ENCODE results near the gene CSNK1D. TPM values are rescaled to one million over a fixed set of nuclear protein-coding genes. Genes with fewer than 3 reads are reported as not detected.

Gene CSNK1D
- total and polyA plus RNA-seq, 9 donors = 46.0 to 160 (median 121) TPM

DNA sequence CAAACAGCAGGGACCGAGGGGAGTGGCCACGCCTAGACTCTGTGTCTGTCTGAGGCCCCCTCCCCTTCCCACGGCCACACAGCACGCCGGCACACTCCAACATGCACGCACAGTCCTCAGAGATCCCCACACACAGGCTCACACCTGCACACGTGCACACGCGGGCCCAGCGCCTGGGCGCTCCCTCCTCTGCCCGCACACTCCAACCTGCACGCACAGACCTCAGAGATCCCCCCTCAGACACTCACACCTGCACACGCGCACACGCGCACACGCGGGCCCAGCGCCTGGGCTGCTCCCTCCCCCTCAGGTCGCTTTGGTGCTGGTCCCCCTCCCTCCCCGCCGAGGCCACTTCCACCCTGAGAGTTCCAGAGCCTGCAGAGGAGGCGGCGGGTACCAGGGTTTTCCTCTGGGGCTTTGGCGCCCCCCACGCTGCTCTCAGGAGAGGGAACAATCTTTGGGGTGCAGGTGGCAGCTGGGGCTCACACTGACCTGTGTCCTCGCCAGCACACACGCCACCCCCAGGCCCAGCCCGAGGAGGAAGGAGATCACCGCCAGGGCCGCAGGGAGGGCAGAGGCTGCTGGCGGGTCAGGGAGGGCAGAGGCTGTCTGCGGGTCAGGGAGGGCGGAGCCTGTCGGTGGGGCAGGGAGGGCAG is 42.3 kb upstream of the CSNK1D start:
- Histone ChIP-seq H3K36me3 (no peaks in the 10 kb centered on the region), H3K9me3 (no peaks in the 10 kb centered on the region), H3K4me1 (ENCODE audit: insufficient read depth) (peaks cover 1% of the 10 kb centered on the region), H3K27ac (no peak overlapping the region), H3K27me3 (no peaks in the 10 kb centered on the region), H3K4me3 (no peak overlapping the region)
- WGBS, 3 donors = 9 to 11% (median 10%) methylated on average over 34 to 36 of the region's 36 CpGs
- intact Hi-C loops (cut with DNase I) = no loop called here
- DNase-seq = no peak
- TF ChIP-seq, protein P1, sequence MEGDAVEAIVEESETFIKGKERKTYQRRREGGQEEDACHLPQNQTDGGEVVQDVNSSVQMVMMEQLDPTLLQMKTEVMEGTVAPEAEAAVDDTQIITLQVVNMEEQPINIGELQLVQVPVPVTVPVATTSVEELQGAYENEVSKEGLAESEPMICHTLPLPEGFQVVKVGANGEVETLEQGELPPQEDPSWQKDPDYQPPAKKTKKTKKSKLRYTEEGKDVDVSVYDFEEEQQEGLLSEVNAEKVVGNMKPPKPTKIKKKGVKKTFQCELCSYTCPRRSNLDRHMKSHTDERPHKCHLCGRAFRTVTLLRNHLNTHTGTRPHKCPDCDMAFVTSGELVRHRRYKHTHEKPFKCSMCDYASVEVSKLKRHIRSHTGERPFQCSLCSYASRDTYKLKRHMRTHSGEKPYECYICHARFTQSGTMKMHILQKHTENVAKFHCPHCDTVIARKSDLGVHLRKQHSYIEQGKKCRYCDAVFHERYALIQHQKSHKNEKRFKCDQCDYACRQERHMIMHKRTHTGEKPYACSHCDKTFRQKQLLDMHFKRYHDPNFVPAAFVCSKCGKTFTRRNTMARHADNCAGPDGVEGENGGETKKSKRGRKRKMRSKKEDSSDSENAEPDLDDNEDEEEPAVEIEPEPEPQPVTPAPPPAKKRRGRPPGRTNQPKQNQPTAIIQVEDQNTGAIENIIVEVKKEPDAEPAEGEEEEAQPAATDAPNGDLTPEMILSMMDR (IDR thresholded peaks at IDR 0.05) = no peak
- TF ChIP-seq EP300 (IDR thresholded peaks at IDR 0.05) (no peak), POLR2A (IDR thresholded peaks at IDR 0.05) (no peak)

DNA sequence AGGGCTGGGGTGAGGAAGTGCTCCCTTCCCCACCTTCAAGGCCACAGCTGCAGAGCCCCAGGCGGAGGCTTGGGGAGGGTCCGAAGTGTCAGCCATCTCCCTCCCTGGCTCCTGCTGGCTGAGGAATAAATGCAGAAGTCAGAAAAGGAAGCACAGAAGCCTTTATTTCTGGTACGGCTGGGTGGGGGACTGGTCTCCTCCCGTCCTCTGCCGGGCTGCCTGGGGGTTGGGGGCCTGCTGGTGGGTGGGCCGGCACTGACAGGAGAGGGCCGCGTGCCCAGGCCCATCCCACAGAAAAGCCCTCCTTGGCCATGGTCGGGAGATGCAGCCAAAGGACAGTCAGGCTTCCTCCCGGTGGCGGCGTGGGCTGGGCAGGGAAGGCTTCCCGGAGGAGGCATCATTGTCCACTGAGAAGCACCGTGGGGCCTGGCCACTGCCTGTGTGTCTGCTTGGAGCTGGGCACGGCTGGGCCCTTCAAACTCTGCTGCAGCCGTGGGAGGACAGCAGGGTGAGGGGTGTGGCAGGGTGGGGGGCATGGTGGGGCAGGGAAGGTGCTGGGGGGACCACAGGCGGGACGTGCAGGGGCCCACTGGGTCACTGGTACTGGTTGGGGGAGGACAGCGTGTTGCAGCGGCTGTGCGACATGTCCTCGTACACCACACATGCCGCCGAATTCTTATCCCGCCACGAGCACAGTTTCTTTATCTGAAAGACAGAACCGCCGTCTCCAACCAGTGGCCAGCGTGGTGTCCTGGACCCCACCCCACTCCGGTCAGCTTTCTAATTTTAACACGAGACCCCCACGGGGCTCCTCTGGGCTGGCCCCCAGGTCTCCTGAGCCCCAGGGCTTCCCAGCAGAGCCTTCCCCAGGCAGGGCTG is 41.5 kb upstream of the CSNK1D start:
- H3K36me3 ChIP-seq = no peaks in the 10 kb centered on the region
- H3K27me3 ChIP-seq = no peaks in the 10 kb centered on the region
- H3K9me3 ChIP-seq = no peaks in the 10 kb centered on the region
- no peak overlapping the region for H3K27ac ChIP-seq
- peaks cover 1% of the 10 kb centered on the region for H3K4me1 ChIP-seq (ENCODE audit: insufficient read depth)
- intact Hi-C loops (cut with DNase I) = no loop called here
- DNase-seq = no peak
- TF ChIP-seq POLR2A (IDR thresholded peaks at IDR 0.05) (no peak), EP300 (IDR thresholded peaks at IDR 0.05) (no peak)
- TF ChIP-seq, protein P1 (IDR thresholded peaks at IDR 0.05) = no peak
- H3K4me3 ChIP-seq = no peak overlapping the region
- WGBS, 3 donors = 6 to 14% (median 8%) methylated on average over 32 of the region's 32 CpGs

DNA sequence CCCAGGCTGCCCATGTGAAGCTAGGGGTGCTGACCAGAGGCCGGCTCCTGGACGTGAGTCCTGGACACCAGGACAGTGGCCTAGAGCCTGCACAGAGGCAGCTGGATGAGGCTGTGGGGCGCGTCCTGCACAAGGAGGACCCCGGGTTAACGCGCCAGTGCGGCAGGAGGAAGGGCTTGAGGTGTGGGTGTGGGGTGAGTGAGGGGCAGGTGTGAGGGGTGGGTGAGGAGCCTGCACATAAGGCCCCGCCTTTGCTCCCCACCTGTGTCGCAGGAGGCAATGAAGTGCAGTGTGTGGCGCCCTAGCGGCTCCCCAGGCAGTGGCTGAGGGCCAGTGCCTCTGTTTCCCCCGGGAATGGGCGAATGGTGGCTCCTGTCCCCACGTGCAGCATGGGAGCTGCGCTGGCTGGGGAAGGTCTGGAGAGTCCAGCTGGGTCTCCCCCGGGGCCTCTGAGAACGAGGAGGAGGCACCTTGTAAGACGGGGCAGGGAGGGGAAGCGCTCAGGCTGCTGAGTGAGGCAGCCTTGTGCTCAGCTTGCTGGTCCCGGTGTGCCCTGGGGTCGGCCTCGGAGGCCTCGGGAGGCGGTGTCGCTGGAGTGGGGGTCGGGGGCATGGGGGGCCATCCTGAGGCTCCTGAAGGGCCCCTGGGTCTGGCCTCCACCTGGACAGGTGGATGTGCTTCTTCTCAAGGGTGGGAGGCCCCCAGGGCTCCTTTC is 40.7 kb upstream of the CSNK1D start:
- Histone ChIP-seq H3K36me3 (no peaks in the 10 kb centered on the region), H3K9me3 (no peaks in the 10 kb centered on the region), H3K27me3 (no peaks in the 10 kb centered on the region), H3K4me3 (no peak overlapping the region), H3K4me1 (ENCODE audit: insufficient read depth) (peaks cover 2% of the 10 kb centered on the region), H3K27ac (no peak overlapping the region)
- 43 to 54% (median 53%) methylated on average over 23 to 27 of the region's 27 CpGs for WGBS, 3 donors
- intact Hi-C loops (cut with DNase I) = no loop called here
- no peak for DNase-seq
- TF ChIP-seq EP300 (IDR thresholded peaks at IDR 0.05) = no peak
- TF ChIP-seq, protein P1 (IDR thresholded peaks at IDR 0.05) = no peak
- TF ChIP-seq POLR2A (IDR thresholded peaks at IDR 0.05) = no peak

DNA sequence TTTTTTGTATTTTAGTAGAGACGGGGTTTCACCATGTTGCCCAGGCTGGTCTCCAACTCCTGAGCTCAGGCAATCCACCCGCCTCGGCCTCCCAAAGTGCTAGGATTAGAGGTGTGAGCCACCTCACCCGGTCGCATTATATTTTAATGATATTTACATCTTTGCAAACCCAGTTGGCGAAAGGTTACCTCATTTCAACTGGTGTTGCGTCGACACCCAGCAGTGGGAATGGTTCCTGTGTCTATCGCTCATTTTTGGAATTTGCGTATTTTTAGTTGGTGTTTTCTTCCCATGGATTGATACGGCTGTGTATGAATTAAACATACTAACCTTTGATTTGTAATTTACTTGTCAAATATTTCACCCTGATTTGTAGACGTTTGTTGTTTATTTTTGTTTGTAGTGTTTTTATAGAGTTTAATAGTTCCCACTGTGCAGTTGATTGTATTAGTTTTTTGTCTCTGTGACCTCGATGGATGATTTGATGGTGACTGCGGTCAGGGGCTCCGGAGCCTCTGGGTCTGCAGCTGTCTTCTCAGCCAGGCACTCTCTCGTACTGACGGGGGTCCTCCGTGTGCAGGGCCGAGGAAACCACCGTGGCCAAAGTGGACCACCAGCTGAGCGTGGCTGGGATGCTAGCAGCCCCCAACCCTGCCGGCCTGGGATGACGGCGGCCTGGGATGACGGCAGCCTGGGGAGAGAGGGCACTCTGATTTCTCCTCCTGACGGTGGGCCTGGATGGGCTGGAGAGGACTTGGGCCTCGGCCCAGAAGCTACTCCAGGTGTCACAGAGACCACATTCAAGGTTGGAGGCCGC is 39.9 kb upstream of the CSNK1D start:
- no peak overlapping the region for H3K4me3 ChIP-seq
- H3K27ac ChIP-seq = no peak overlapping the region
- no peaks in the 10 kb centered on the region for H3K9me3 ChIP-seq
- no peak for DNase-seq
- intact Hi-C loops (cut with DNase I) = no loop called here
- H3K27me3 ChIP-seq = no peaks in the 10 kb centered on the region
- H3K36me3 ChIP-seq = no peaks in the 10 kb centered on the region
- peaks cover 3% of the 10 kb centered on the region for H3K4me1 ChIP-seq (ENCODE audit: insufficient read depth)
- no peak for TF ChIP-seq POLR2A (IDR thresholded peaks at IDR 0.05)
- TF ChIP-seq, protein P1 (IDR thresholded peaks at IDR 0.05) = no peak
- no peak for TF ChIP-seq EP300 (IDR thresholded peaks at IDR 0.05)
- WGBS, 3 donors = 80 to 87% (median 86%) methylated on average over 28 of the region's 28 CpGs

Data from ovary (tissue), 9 donors.